ENCODE results near the gene MISFA. TPM values are rescaled to one million over a fixed set of nuclear protein-coding genes. Genes with fewer than 3 reads are reported as not detected.
"Not testable (repeated sequence)": the region's sequence is repeated elsewhere in the genome, so short reads cannot be mapped to it uniquely, and the experiment has no call there.

MISFA gene
- total RNA-seq, 1 donor from 2014 or later = 7.6 TPM

DNA sequence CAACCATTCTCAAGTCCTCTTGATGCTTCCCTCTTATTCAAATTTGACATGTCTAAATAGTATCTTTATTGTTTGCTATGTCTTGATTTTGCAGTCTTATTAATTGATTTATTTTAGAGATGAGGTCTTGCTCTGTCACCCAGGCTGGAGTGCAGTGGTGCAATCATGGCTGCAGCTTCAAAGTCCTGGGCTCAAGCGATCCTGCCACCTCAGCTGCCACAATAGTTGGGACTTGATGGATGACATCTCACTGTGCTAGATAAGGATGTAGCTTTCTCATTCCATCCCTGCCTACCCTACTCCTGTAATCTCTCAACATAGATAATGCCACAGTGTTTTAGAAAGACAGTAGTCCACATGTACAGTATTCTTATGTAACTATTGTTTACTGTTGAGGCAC lies 42.1 kb downstream of the MISFA start:
- H3K4me1 Mint-ChIP-seq = no peaks in the 10 kb centered on the region
- no peaks in the 10 kb centered on the region for H3K36me3 Mint-ChIP-seq
- peaks cover 49% of the 10 kb centered on the region for H3K27me3 Mint-ChIP-seq (ENCODE audit: low read depth)
- no peak overlapping the region for H3K4me3 Mint-ChIP-seq
- H3K9me3 Mint-ChIP-seq = no peaks in the 10 kb centered on the region
- no peak for DNase-seq (ENCODE audit: low spot score in 2 of 2, unreplicated experiment in 2 of 2)
- TF ChIP-seq, protein P1, sequence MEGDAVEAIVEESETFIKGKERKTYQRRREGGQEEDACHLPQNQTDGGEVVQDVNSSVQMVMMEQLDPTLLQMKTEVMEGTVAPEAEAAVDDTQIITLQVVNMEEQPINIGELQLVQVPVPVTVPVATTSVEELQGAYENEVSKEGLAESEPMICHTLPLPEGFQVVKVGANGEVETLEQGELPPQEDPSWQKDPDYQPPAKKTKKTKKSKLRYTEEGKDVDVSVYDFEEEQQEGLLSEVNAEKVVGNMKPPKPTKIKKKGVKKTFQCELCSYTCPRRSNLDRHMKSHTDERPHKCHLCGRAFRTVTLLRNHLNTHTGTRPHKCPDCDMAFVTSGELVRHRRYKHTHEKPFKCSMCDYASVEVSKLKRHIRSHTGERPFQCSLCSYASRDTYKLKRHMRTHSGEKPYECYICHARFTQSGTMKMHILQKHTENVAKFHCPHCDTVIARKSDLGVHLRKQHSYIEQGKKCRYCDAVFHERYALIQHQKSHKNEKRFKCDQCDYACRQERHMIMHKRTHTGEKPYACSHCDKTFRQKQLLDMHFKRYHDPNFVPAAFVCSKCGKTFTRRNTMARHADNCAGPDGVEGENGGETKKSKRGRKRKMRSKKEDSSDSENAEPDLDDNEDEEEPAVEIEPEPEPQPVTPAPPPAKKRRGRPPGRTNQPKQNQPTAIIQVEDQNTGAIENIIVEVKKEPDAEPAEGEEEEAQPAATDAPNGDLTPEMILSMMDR (IDR thresholded peaks at IDR 0.05; ENCODE audit: unreplicated experiment) = no peak
- no peak overlapping the region for H3K27ac Mint-ChIP-seq

DNA sequence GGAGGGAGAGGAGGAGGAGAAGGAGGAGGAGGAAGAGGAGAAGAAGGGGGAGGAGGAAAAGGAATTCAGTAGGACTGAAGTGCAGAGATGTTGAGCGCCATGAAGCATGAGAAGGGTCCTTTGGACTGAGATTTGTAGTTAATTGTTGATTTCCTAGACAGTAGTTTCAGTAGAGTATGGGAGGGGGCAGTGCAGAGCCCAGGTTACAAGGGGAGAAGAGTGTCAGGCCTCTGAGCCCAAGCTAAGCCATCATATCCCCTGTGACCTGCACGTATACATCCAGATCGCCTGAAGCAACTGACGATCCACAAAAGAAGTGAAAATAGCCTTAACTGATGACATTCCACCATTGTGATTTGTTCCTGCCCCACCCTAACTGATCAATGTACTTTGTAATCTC lies 43.4 kb downstream of the MISFA start:
- not testable (repeated sequence) for DNase-seq (ENCODE audit: low spot score in 2 of 2, unreplicated experiment in 2 of 2); H3K27ac Mint-ChIP-seq; H3K36me3 Mint-ChIP-seq; H3K4me3 Mint-ChIP-seq; H3K4me1 Mint-ChIP-seq; H3K9me3 Mint-ChIP-seq
- H3K27me3 Mint-ChIP-seq (ENCODE audit: low read depth) = peaks cover 36% of the 10 kb centered on the region

DNA sequence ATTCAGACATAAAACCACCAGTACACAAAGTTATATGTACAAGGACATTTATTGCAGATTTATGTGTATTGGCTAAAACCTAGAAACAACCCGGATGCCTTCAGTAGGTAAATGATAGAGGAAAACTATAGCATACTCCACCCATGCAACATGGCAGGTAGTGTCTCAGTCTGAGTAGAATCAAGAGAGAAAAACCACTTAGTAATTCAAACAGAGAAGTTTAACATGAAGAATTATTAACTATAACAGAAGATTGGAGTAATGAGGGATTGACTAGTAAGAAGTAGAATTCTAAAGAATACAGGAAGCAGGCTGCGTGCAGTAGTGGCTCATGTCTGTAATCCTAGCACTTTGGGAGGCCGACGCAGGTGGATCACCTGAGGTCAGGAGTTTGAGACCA lies 50.8 kb downstream of the MISFA start:
- Mint-ChIP-seq H3K27ac (no peak overlapping the region), H3K4me1 (peaks cover 2% of the 10 kb centered on the region), H3K27me3 (ENCODE audit: low read depth) (peaks cover 5% of the 10 kb centered on the region), H3K4me3 (no peak overlapping the region), H3K36me3 (no peaks in the 10 kb centered on the region), H3K9me3 (no peaks in the 10 kb centered on the region)
- TF ChIP-seq, protein P1 (IDR thresholded peaks at IDR 0.05; ENCODE audit: unreplicated experiment) = no peak
- DNase-seq (ENCODE audit: low spot score in 2 of 2, unreplicated experiment in 2 of 2) = no peak

DNA sequence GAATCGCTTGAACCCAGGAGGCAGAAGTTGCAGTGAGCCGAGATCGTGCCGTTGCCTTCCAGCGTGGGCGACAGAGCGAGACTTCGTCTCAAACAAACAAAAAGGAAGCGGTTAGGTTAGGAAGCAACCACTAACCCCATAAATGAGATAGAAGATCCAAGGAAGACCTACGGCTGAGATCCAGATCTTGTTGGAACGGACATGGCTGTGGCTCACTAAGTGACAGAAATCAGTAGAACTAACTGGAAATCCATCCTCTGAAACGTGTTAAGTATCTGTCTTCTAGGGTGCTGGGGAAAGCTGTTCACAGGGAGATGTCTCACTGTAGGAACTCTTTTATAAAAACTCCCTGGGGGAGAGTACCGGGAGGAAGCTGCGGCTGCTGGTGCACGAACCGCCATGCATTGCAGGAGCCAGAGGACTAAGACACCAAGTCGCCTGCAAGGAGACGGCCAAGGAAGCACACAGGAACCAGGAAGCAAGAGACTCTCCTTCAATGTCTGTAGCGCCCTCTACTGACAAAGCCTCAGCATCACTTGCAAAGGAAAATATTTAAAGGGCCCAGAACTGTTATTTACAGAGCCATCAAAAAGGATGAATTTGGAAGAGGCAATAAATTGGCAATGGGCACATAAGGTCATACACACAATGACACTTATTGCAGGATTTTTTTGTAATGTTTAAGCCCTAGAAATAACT lies 51.4 kb downstream of the MISFA start:
- Mint-ChIP-seq H3K27ac (no peak overlapping the region), H3K4me3 (no peak overlapping the region), H3K27me3 (ENCODE audit: low read depth) (peaks cover 5% of the 10 kb centered on the region), H3K4me1 (peaks cover 2% of the 10 kb centered on the region), H3K9me3 (no peaks in the 10 kb centered on the region), H3K36me3 (no peaks in the 10 kb centered on the region)
- TF ChIP-seq, protein P1 (IDR thresholded peaks at IDR 0.05; ENCODE audit: unreplicated experiment) = peak; percentile 44
- DNase-seq (ENCODE audit: low spot score in 2 of 2, unreplicated experiment in 2 of 2) = no peak

Other genes starting within 250 kb of the MISFA start
- gene LDHA, start 205.2 kb upstream of the MISFA start, total RNA-seq = 437 to 453 TPM (median 439 TPM) in 3 replicates
- gene LDHC, start 187.5 kb upstream of the MISFA start, total RNA-seq = 0.32 to 0.60 TPM (median 0.40 TPM) in 3 replicates
- gene LDHAL6A, start 143.9 kb upstream of the MISFA start, total RNA-seq = not detected in 3 replicates
- gene TSG101, start 72.8 kb upstream of the MISFA start, total RNA-seq = 45.1 to 51.8 TPM (median 45.7 TPM) in 3 replicates
- 12.6 to 15.6 TPM (median 14.8 TPM) in 3 replicates for gene UEVLD, start 11.1 kb upstream of the MISFA start, total RNA-seq
- 22.3 to 26.9 TPM (median 23.0 TPM) in 3 replicates for gene SPTY2D1, start 34.6 kb downstream of the MISFA start, total RNA-seq
- 6.6 to 7.9 TPM (median 7.4 TPM) in 3 replicates for gene TMEM86A, start 99.0 kb downstream of the MISFA start, total RNA-seq
- 0.24 to 0.47 TPM (median 0.45 TPM) in 3 replicates for gene IGSF22, start 126.4 kb downstream of the MISFA start, total RNA-seq
- 2.5 to 3.3 TPM (median 2.7 TPM) in 3 replicates for gene PTPN5, start 192.0 kb downstream of the MISFA start, total RNA-seq